GM19463 (cell line): ENCODE data around the gene KIAA1328.
"Not testable (repeated sequence)": the region's sequence is repeated elsewhere in the genome, so short reads cannot be mapped to it uniquely, and the experiment has no call there.

Experiments
- ATAC-seq: cut with Tn5 transposase; IDR thresholded peaks from one replicate; pipeline ENCODE4 v1.9.1; 2021; ENCODE audit warnings: mild to moderate bottlenecking, moderate library complexity; ENCODE audit not compliant: unreplicated experiment

KIAA1328 gene

GRCh38 chr18:36879796-36880195 lies 50.9 kb downstream of the KIAA1328 start:
- ATAC-seq = not testable (repeated sequence)

GRCh38 chr18:36885981-36886380 lies 57.1 kb downstream of the KIAA1328 start:
- ATAC-seq = no peak

DNA sequence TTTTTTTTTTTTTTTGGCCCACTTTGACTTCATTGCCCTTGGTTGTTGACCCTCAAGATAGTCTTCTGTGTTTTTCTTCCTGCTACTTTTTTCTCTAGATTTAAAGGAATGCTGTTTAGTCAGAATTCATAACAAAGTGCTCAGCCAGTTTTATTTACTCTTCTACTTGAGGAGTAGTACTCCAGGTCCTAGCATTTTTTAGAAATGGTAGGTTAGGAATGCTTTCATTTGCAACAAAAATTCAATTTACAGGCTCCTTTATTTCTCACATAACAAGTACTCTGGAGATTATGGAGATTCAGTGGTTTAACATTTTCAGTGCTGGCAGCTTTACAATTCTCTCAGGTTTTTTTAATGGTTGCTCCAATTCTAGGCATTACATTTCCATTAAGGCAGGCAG lies 58.2 kb downstream of the KIAA1328 start:
- ATAC-seq = no peak

DNA sequence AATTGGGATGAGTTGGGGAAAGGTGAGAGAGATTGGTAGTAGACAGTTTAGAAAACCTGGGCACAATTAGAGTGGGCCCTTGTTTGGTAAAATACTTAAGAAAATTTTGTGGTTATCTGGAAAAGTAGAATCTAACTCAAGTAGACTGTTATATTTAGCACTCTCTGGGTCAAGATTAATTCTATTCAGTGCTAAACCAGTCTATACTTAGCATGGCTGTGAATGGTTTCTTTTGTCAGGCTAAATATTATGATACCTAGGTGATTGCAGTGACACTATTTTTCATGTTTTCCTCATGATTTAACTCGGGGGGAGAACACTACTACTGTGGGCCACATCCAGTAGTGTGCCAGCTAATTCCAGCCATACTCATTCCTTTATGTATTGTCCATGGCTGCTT lies 58.9 kb downstream of the KIAA1328 start:
- no peak for ATAC-seq

GRCh38 chr18:36888778-36889177 lies 59.9 kb downstream of the KIAA1328 start:
- no peak for ATAC-seq

DNA sequence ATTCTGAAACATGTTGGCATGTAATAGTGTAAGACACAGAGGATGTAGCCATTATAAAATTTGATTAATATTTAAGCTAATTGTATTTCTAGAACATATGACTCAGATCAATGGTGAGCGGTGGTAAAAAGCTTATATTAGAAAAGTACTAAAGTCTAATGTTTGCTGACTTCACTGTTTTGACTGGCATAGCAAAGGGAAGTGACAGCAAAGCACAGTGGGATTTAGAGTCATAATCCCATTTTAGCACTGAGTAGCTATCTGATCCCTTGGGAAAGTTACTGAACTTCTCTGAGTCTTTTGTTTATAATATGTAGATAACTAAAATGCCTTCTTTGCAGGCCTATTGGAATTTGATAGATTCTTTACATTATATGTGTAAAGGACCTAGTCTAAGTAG lies 60.4 kb downstream of the KIAA1328 start:
- no peak for ATAC-seq

GRCh38 chr18:36889742-36890141 lies 60.8 kb downstream of the KIAA1328 start:
- ATAC-seq = no peak

- ATAC-seq = no peak
Observed at GRCh38 chr18:36890598-36890997, 61.7 kb downstream of the KIAA1328 start.

- no peak for ATAC-seq
Observed at GRCh38 chr18:36893227-36893626, 64.3 kb downstream of the KIAA1328 start.

- ATAC-seq = no peak
Observed at GRCh38 chr18:36895606-36896005, 66.7 kb downstream of the KIAA1328 start.

- ATAC-seq = no peak
Observed at GRCh38 chr18:36897253-36897652, 68.3 kb downstream of the KIAA1328 start.

DNA sequence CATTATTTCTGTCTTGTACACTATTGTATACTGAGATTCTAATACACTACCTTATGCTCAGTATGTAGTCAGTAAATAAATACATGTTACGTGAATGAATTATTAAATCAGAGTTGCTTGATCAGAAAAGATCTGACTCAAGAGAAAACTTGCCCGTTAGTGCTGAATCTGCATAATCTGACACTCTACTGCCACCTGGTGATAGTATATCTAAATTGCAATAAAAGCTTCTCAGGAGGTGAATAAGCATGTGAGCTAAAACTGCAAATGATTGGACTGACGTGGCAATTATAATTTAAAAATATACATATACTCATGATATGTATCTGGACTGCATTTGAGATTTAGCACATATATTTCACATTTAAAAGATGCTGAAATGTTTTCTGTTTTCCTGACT lies 70.4 kb downstream of the KIAA1328 start:
- no peak for ATAC-seq

DNA sequence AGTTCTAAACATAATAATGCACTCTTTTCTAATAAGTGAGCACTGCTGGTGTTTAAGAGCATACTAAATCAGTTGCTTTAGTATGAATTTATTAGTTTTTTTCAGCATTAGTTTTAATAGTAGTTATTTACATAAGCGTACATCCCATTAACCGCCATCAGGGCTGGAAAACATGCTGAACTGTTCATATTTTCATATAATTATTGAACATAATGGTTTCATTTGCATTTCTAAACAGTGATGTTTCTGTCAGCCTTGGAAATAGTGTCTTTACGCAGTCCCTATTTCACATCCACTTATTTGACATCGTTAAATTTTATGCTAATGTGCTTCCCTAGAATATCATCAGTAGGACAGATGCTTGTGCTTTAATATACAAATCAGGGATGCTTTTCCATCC lies 71.5 kb downstream of the KIAA1328 start:
- no peak for ATAC-seq

GRCh38 chr18:36901277-36901701 lies 72.4 kb downstream of the KIAA1328 start:
- no peak for ATAC-seq

- no peak for ATAC-seq
Observed at GRCh38 chr18:36903215-36903928, 74.4 kb downstream of the KIAA1328 start.

GRCh38 chr18:36905571-36905970 lies 76.6 kb downstream of the KIAA1328 start:
- ATAC-seq = no peak

DNA sequence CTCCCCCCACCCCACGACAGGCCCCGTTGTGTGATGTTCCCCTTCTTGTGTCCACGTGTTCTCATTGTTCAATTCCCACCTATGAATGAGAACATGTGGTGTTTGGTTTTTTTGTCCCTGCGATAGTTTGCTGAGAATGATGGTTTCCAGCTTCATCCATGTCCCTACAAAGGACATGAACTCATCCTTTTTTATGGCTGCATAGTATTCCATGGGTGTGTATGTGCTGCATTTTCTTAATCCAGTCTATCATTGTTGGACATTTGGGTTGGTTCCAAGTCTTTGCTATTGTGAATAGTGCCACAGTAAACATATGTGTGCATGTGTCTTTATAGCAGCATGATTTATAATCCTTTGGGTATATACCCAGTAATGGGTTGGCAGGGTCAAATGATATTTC lies 80.4 kb downstream of the KIAA1328 start:
- not testable (repeated sequence) for ATAC-seq

DNA sequence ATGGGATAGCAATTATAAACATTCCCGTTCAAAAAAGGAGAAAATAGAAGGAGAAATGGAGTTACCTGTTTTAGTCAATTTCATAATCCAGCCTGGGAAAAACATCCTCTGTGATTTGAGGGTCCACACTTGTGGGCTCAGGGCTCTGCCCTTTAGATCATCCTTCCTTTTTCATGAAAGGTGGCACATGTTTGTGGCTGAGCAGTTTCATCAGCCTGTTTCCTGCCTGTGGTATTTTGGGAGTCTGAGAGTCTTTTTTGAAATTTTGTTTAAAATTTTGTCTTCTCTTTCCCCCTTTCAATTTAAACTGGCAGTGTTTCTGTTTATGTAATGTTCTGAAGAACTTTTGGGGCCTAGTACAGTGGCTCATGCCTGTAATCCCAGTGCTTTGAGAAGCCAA lies 84.0 kb downstream of the KIAA1328 start:
- ATAC-seq = no peak

DNA sequence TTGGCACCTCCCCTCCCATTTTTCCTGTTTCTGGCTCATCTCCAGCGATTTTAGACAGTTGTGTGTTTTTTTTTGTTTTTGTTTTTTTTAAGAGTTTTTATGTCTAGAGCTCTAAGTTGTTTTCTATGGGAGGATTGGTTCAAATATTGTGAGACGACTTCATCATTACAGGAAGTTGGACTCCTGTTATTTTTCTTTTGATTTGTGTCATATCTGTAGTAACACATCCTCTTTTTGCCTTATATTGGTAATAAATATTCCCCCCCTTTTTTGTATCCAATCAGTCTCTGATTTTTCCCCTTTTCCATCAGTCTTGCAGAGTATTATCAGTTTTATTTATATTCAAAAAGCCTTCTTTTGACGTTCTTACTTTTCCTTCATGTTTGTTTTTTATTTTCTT lies 89.0 kb downstream of the KIAA1328 start:
- no peak for ATAC-seq

GRCh38 chr18:36929601-36930000 lies 100.7 kb downstream of the KIAA1328 start:
- no peak for ATAC-seq

GRCh38 chr18:36931106-36931505 lies 102.2 kb downstream of the KIAA1328 start:
- ATAC-seq = no peak

DNA sequence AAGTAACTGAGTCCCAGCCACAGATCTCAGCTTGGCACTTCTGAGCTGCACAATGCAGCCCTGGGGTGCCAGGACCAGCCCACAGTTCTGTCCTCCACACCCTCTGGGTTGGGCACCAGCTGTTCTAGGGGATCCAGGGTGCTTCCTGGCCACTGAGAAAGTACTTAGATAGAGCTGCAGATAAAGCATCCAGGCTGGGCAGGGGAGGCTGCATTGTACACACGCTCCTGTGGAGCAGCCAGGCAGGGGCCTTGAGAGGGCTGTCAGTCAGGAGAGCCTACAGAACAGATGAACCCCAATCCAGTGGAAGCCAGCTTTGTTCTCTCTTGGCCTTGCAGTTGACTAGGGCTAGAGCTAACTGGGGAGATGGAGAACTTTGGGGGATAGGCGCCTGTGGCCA lies 104.6 kb downstream of the KIAA1328 start:
- no peak for ATAC-seq

GRCh38 chr18:36934884-36935283 lies 106.0 kb downstream of the KIAA1328 start:
- no peak for ATAC-seq
